Inferior parietal cortex (tissue), 1 donor: Measurements from ENCODE around the gene SHISA4.
"Not testable (repeated sequence)": the region's sequence is repeated elsewhere in the genome, so short reads cannot be mapped to it uniquely, and the experiment has no call there.

Experiments
- DNase-seq: peaks from one replicate; pipeline ENCODE4 v3.0.0-alpha.2; 2016; ENCODE audit errors: extremely low spot score

The SHISA4 gene

GRCh38 chr1:201928266-201928665 is 39.6 kb downstream of the SHISA4 start:
- no peak for DNase-seq

DNA sequence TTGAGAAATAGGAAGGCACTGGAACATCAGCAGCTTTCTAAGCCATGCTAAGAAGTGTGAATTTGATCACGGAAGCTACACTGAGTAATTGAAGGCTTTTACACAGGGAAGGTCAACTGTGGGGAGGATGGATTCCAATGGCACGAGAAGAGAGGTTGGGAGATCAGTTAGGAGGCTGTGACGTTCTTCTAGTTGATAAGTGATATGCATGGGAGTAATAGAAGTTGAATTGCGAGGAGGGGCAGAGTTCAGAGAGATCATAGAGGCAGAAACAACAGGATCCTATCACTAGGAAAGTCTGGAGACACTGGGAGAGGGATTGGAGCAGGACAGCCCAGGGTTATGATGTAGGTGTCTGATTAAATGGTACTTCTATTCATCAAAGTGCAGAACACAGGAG is 41.4 kb downstream of the SHISA4 start:
- DNase-seq, result no peak

- DNase-seq, result no peak
Measured at GRCh38 chr1:201930803-201931202, 42.1 kb downstream of the SHISA4 start.

DNA sequence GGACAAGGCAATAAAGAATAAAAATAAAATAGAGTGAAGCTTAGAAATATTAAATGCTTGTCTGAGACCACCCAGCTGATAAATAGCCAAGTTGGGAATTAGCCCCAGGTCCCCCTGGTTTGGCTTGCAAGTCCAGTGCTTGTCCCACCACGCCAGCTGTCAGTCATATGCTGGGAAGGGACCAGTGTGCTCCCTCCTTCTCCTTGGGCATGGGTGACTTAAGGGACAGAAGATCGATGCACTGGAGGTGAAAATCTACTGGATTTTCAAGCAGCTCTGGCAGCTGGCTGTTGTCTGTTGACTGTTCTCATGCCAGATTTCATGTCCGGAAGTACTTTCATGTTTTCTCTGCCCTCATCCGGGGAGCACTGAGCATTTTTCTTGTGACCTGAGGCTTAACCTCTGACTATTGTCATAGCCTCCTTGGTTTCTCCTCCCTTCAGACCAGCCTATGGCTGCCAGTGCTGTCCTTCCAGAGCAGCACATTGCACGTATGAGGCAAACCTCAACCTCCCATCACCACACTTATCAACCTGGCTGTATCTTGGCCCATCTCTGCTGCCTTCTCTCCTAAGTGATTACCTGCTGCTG is 45.2 kb downstream of the SHISA4 start:
- DNase-seq, result no peak

GRCh38 chr1:201937624-201938213 is 49.0 kb downstream of the SHISA4 start:
- DNase-seq, result no peak

DNA sequence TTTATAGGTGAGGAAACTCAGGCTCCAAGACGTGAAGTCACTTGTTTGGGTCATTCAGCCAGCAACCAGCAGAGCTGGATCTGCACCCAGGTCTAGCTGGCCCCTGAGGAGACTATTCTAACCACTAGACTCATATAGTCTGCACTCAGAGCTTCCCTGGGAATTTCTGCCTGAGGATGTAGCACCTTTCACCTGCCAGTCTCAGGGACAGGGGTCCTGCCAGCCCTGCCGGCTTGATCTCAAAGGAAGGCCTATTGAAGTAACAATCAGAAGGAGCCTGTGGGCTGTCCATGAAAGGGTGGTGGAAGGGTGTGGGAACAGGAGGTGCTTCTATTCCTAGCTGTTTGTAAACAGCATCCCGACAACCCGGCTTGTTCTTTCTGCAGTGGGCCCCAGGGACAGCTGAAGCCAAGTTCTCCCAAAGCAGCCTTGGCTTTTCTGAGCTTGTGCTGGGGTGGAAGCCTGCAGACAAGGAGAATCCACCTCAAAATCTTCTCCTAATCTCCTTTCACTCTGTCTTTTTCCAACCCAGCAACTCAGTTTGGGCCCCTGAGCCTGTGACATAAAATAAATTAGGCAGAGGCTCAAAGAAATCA is 49.8 kb downstream of the SHISA4 start:
- DNase-seq, result no peak

DNA sequence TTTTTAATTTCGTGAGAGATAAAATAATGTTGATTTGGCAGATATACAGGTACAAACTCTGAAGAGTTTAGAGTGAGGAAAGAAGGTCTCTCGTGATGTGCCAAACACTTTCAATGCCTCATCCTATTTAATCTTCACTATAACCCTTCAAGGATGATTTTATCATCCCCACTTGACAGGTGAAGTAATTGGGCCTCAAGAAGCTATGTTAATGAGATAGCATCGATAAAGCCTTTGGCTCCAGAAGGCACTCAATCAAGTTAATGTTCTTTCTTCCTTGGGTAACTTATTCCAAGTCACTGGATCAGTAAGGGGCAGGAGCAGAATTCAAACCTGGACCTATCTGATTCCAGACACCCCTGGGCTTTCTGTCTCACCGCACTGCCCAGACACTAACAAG is 50.5 kb downstream of the SHISA4 start:
- no peak for DNase-seq

- DNase-seq, result no peak
Measured at GRCh38 chr1:201939574-201939973, 50.9 kb downstream of the SHISA4 start.

- not testable (repeated sequence) for DNase-seq
Measured at GRCh38 chr1:201940316-201940715, 51.6 kb downstream of the SHISA4 start.

- DNase-seq, result no peak
Measured at GRCh38 chr1:201941420-201942128, 52.9 kb downstream of the SHISA4 start.

GRCh38 chr1:201942129-201942495 is 53.4 kb downstream of the SHISA4 start:
- DNase-seq, result no peak
